Endothelial cell of umbilical vein (primary cell): ENCODE measurements around the gene FAM241B. TPM values are rescaled to one million over a fixed set of nuclear protein-coding genes. Genes with fewer than 3 reads are reported as not detected.

ENCODE experiments used
- BruUV-seq: library from RNA; stranded (reverse); fragments of 400-500 nt; replicated peaks from 2 replicates; lab custom pipeline; 2021; lab: Mats Ljungman, UMichigan
- CTCF ChIA-PET: fragments of 300-600, 350-600 bp; sonication (Branson Sonifier 250); formaldehyde crosslinking; loops from one replicate; lab custom pipeline; 2021; ENCODE audit warnings: antibody characterized with exemption, inconsistent platforms; lab: Charles Lee
- POLR2A ChIA-PET: fragments of 300-600, 350-600 bp; sonication (Branson Sonifier 250); formaldehyde crosslinking; loops from one replicate; lab custom pipeline; 2021; ENCODE audit warnings: antibody characterized with exemption, inconsistent platforms; lab: Charles Lee
- DNase-seq: peaks from one replicate; pipeline ENCODE4 v3.0.0-alpha.2; 2011; ENCODE audit warnings: low read depth, low spot score
- FAIRE-seq: peaks from 2 replicates; lab custom pipeline; 2011; peaks lifted over from hg19 to GRCh38; lab: Jason Lieb, UNC
- H2AFZ ChIP-seq: 2 replicates; pipeline ENCODE4 v1.6.0; 2012; ENCODE audit warnings: low read depth, low read length, control low read depth, inconsistent platforms
- H3K27ac ChIP-seq: 2 replicates; pipeline ENCODE4 v1.5.1; 2011; ENCODE audit warnings: low read depth, mild to moderate bottlenecking, control low read depth, low read length, moderate library complexity; ENCODE audit not compliant: insufficient read depth
- H3K27me3 ChIP-seq, 2 experiments: 2 replicates each; pipeline versions ENCODE4 v1.6.0 to v1.6.1; 2011; ENCODE audit warnings: low read length in 2 of 2, mixed read lengths in 1 of 2; ENCODE audit not compliant: control insufficient read depth in 2 of 2, insufficient read depth in 2 of 2
- H3K36me3 ChIP-seq, 2 experiments: 2 replicates in 1 of 2; 3 replicates in 1 of 2; pipeline ENCODE4 v1.5.1; 2011; ENCODE audit warnings: low read length in 2 of 2, mild to moderate bottlenecking in 1 of 2, moderate library complexity in 1 of 2; ENCODE audit not compliant: control insufficient read depth in 2 of 2, insufficient read depth in 2 of 2; ENCODE audit errors: extremely low read depth in 1 of 2
- H3K4me1 ChIP-seq: 3 replicates; pipeline ENCODE4 v1.5.1; 2011; ENCODE audit warnings: mild to moderate bottlenecking, low read length; ENCODE audit not compliant: control insufficient read depth, insufficient read depth; ENCODE audit errors: extremely low read depth
- H3K4me2 ChIP-seq: 2 replicates; pipeline ENCODE4 v1.6.1; 2011; ENCODE audit warnings: low read length, control low read depth, mixed read lengths; ENCODE audit not compliant: insufficient read depth
- H3K4me3 ChIP-seq, 3 experiments: fragments of 200-600 bp in 1 of 3; sonication (generic), shearing (Covaris generic) in 1 of 3; replicated peaks in 1 of 3; 2 replicates each; pipeline ENCODE4 v1.5.1; 2011 to 2016; ENCODE audit warnings: control low read depth in 3 of 3, low read length in 3 of 3, mild to moderate bottlenecking in 2 of 3, inconsistent platforms in 1 of 3, low read depth in 1 of 3, moderate library complexity in 1 of 3; ENCODE audit not compliant: insufficient read depth in 1 of 3
- H3K79me2 ChIP-seq: 2 replicates; pipeline ENCODE4 v1.6.0; 2012; ENCODE audit warnings: low read length, inconsistent platforms; ENCODE audit not compliant: control insufficient read depth, insufficient read depth
- H3K9ac ChIP-seq: replicated peaks from 2 replicates; pipeline ENCODE3; 2011; ENCODE audit warnings: low read length, control low read depth; ENCODE audit not compliant: insufficient read depth; ENCODE audit errors: extremely low read depth
- H3K9me1 ChIP-seq: replicated peaks from 3 replicates; pipeline ENCODE4 v1.6.0; 2011; ENCODE audit warnings: mild to moderate bottlenecking, low read length; ENCODE audit not compliant: control insufficient read depth, insufficient read depth; ENCODE audit errors: extremely low read depth
- H3K9me3 ChIP-seq: replicated peaks from 2 replicates; pipeline ENCODE4 v1.5.1; 2012; ENCODE audit warnings: low read length, inconsistent platforms; ENCODE audit not compliant: control insufficient read depth, insufficient read depth
- H4K20me1 ChIP-seq: replicated peaks from 2 replicates; pipeline ENCODE3; 2011; ENCODE audit warnings: mild to moderate bottlenecking, low read length; ENCODE audit not compliant: control insufficient read depth, insufficient read depth; ENCODE audit errors: extremely low read depth
- CTCF ChIP-seq, 2 donors: IDR thresholded peaks; 1 replicate in 1 of 2; 2 replicates in 1 of 2; pipeline ENCODE4 v1.5.1; 2011; ENCODE audit warnings: low read length in 2 of 2, mild to moderate bottlenecking in 2 of 2, moderate library complexity in 2 of 2, control low read depth in 1 of 2, inconsistent platforms in 1 of 2, low read depth in 1 of 2; ENCODE audit not compliant: insufficient read depth in 1 of 2; ENCODE audit errors: extremely low read depth in 1 of 2
- JUN ChIP-seq: IDR thresholded peaks from 2 replicates; pipeline ENCODE4 v1.6.1; 2011; ENCODE audit warnings: borderline replicate concordance, low read depth; ENCODE audit not compliant: insufficient read length, insufficient read depth
- dilution Hi-C: fragments of 300-500 bp; cut with MboI; formaldehyde crosslinking; loops from one replicate; pipeline ENCODE4 v1.15.0; 2019; ENCODE audit warnings: low sequenced_read_pairs; ENCODE audit not compliant: extremely low pct_ligation_motif_present
- intact Hi-C: fragments of 100-400 bp; cut with micrococcal nuclease; formaldehyde crosslinking; loops from one replicate; pipeline ENCODE4 v1.10.0; 2022
- polyA plus RNA-seq, 4 experiments: library from polyadenylated mRNA; depleted of rRNA in 3 of 4; stranded (reverse) in 3 of 4; unstranded in 1 of 4; fragments of >200 nt; gene quantifications; 2 replicates each; pipeline versions ENCODE4 v1.2.1 to v1.2.3, GENCODE V29; 2011 to 2012; ENCODE audit warnings: missing spikeins in 1 of 4
- total RNA-seq: library from RNA; stranded (reverse); gene quantifications from 2 replicates; pipeline ENCODE4 v1.2.3, GENCODE V29; 2021

The FAM241B gene
- total and polyA plus RNA-seq, 2 donors (not counting 3 experiments of a cell fraction or from before 2014, with no cell fraction given) = 0.23 TPM; not detected in 1

GRCh38 chr10:69639291-69640195 lies 9.5 kb downstream of the FAM241B start:
- DNase-seq (peak; percentile 58), FAIRE-seq (peak; percentile 50)
- H3K4me3 ChIP-seq = no peak overlapping the region
- H4K20me1 ChIP-seq = no peaks in the 10 kb centered on the region
- ChIA-PET POLR2A (no interaction called here), CTCF (interaction anchor here (1.0 to 11.3 kb wide), 7 partner anchors 14 to 275 kb away, joined by 3 to 276 read pairs (median 9); no protein-coding TSS in a partner anchor)
- intact Hi-C loops = loop anchor here (1.0 to 10.0 kb wide), 5 partner anchors 107 to 405 kb away; no protein-coding TSS in a partner anchor
- H3K36me3 ChIP-seq = no peaks in the 10 kb centered on the region
- dilution Hi-C loops = no loop called here
- peaks cover 3 to 9% of the 10 kb centered on the region in 2 experiments for H3K27me3 ChIP-seq
- TF ChIP-seq JUN (no peak), CTCF (IDR thresholded peaks at IDR 0.05; ENCODE audit: extremely low read depth in 1 of 2, insufficient read depth in 1 of 2, low read depth in 1 of 2, low read length in 2 of 2) (peak; percentile 78 to 82)
- H3K9me3 ChIP-seq = no peaks in the 10 kb centered on the region
- H3K9me1 ChIP-seq = no peaks in the 10 kb centered on the region
- H3K4me2 ChIP-seq = no peak overlapping the region
- no TSS peak for BruUV-seq
- H3K27ac ChIP-seq = no peak overlapping the region
- H3K4me1 ChIP-seq = no peaks in the 10 kb centered on the region
- H3K79me2 ChIP-seq = no peaks in the 10 kb centered on the region
- H2AFZ ChIP-seq = no peak overlapping the region
- H3K9ac ChIP-seq = no peak overlapping the region
